Body of pancreas (tissue), 4 donors: Measurements from ENCODE around the gene HSPA1A. TPM values are rescaled to one million over a fixed set of nuclear protein-coding genes. Genes with fewer than 3 reads are reported as not detected.
A peak's percentile ranks its signal among the peaks of the same experiment; 100 is the strongest.

Experiments
- ATAC-seq: fragments of 150-250 bp; one replicate; pipeline ENCODE4 v1.9.1; 2016
- DNase-seq, 4 donors: peaks; one replicate each; pipeline ENCODE4 v3.0.0-alpha.2; 2019
- H3K27ac ChIP-seq, 4 donors: fragments of 200-600 bp; sonication (generic); 1 replicate in 3 of 4; 2 replicates in 1 of 4; pipeline versions ENCODE4 v1.5.1 to v1.6.1; 2016 to 2019; ENCODE audit warnings: mild to moderate bottlenecking in 1 of 4, mixed read lengths in 1 of 4, moderate library complexity in 1 of 4
- H3K27me3 ChIP-seq, 2 donors: fragments of 200-600 bp; sonication (generic); one replicate each; pipeline ENCODE4 v1.6.0; 2016; ENCODE audit warnings: mild to moderate bottlenecking in 1 of 2
- H3K36me3 ChIP-seq, 2 donors: fragments of 200-600 bp; sonication (generic); replicated peaks in 1 of 2; 2 replicates each; pipeline ENCODE4 v1.5.1; 2016; ENCODE audit warnings: low read depth in 2 of 2; ENCODE audit not compliant: insufficient read depth in 1 of 2
- H3K4me1 ChIP-seq: fragments of 200-600 bp; sonication (generic); one replicate; pipeline ENCODE4 v1.6.0; 2016
- H3K4me3 ChIP-seq, 2 donors: fragments of 200-600 bp; sonication (generic); 1 replicate in 1 of 2; 2 replicates in 1 of 2; pipeline ENCODE4 v1.5.1; 2016 to 2019
- H3K9me3 ChIP-seq, 3 donors: fragments of 200-600 bp; sonication (generic); 1 replicate in 2 of 3; 2 replicates in 1 of 3; pipeline ENCODE4 v1.5.1; 2016
- POLR2A ChIP-seq, 3 donors: fragments of 450-650 bp; IDR thresholded peaks; one replicate each; pipeline ENCODE4 v1.6.1; 2016; ENCODE audit warnings: antibody characterized with exemption in 3 of 3, mild to moderate bottlenecking in 2 of 3
- WGBS, 2 donors: methylation state at CpG; one replicate each; pipeline ENCODE4 v1.1.5; 2017; 5-methylcytosine and 5-hydroxymethylcytosine counted together
- intact Hi-C: fragments of 100-400 bp; cut with DNase I; formaldehyde crosslinking; loops from one replicate; pipeline ENCODE4 v1.15.1; 2023
- total RNA-seq, 2 donors: library from RNA; depleted of rRNA; stranded (reverse); fragments of >200 nt; gene quantifications; one replicate each; pipeline ENCODE4 v1.1.0, GENCODE V29; 2016
- TF ChIP-seq, protein P1 (sequence below), 7 experiments: fragments of 450-650 bp in 4 of 7; fragments of 200-600 bp in 3 of 7; sonication (generic) in 3 of 7; IDR thresholded peaks; one replicate each; pipeline ENCODE4 v1.5.1; 2016 to 2019; ENCODE audit warnings: antibody characterized with exemption in 7 of 7

The HSPA1A gene
- total RNA-seq, 2 donors from 2014 or later, result 70.9 to 92.1 TPM

GRCh38 chr6:31794294-31794865 lies 21.0 kb upstream of the HSPA1A start:
- H3K4me1 ChIP-seq, result peaks cover 22% of the 10 kb centered on the region
- TF ChIP-seq POLR2A (IDR thresholded peaks at IDR 0.05), result peak in 1 of 3 donors; percentile 20
- TF ChIP-seq, protein P1, sequence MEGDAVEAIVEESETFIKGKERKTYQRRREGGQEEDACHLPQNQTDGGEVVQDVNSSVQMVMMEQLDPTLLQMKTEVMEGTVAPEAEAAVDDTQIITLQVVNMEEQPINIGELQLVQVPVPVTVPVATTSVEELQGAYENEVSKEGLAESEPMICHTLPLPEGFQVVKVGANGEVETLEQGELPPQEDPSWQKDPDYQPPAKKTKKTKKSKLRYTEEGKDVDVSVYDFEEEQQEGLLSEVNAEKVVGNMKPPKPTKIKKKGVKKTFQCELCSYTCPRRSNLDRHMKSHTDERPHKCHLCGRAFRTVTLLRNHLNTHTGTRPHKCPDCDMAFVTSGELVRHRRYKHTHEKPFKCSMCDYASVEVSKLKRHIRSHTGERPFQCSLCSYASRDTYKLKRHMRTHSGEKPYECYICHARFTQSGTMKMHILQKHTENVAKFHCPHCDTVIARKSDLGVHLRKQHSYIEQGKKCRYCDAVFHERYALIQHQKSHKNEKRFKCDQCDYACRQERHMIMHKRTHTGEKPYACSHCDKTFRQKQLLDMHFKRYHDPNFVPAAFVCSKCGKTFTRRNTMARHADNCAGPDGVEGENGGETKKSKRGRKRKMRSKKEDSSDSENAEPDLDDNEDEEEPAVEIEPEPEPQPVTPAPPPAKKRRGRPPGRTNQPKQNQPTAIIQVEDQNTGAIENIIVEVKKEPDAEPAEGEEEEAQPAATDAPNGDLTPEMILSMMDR (IDR thresholded peaks at IDR 0.05), result no peak
- ATAC-seq (no peak), DNase-seq (no peak)
- peak overlapping the region; percentile 94 to 100 (median 94) for H3K27ac ChIP-seq
- intact Hi-C loops, result no loop called here
- H3K27me3 ChIP-seq, result no peaks in the 10 kb centered on the region
- no peaks in the 10 kb centered on the region for H3K9me3 ChIP-seq
- peaks cover 0 to 3% of the 10 kb centered on the region in 2 donors for H3K36me3 ChIP-seq
- peak overlapping the region; percentile 41 to 78 for H3K4me3 ChIP-seq
- WGBS, 2 donors, result 9 to 11% methylated on average over 6 to 7 of the region's 7 CpGs

DNA sequence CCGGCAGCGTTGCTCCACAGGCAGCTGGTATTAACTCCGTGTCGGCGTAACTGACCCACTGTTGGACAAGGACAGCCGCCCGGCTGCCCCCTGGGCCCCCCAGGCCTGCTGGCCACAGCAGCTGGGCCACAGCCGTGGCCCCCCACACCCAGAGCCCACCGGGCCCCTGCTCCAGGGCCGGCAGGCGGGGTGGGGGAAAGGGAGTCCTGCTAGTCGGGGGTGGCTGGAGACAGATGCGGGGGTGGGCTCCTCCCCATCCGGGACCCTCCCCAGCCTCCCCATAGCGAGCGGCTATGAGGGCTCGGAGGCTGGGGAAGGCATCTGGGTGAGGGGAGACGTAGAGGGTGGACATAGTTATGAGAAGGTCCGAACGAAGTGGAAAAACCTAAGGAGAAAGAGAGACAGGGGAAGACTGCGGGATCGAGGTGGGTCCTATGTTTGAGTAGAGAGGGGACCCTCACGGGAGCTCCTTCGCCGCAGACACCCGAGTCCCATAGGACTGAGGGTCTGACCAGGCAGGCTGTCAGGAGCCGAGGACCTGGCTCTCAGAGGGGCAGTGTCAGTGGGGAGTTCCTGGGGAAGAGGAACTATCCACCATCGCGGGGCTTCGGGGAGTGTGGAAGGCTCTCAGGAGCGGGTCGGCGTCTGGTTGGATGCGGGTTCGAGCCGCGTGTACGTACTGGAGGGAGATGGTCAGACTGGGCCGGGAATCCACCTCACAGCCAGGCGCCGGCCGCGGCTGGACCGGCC lies 20.3 kb upstream of the HSPA1A start:
- Histone ChIP-seq H3K9me3 (no peaks in the 10 kb centered on the region), H3K27me3 (no peaks in the 10 kb centered on the region), H3K36me3 (peaks cover 0 to 3% of the 10 kb centered on the region in 2 donors), H3K4me1 (peaks cover 22% of the 10 kb centered on the region), H3K27ac (peak overlapping the region; percentile 94 to 100 (median 94)), H3K4me3 (peak overlapping the region; percentile 41 to 78)
- peak; percentile 20 for ATAC-seq
- no peak for DNase-seq
- intact Hi-C loops, result no loop called here
- TF ChIP-seq POLR2A (IDR thresholded peaks at IDR 0.05), result no peak
- TF ChIP-seq, protein P1 (IDR thresholded peaks at IDR 0.05), result no peak
- WGBS, 2 donors, result 1% methylated on average over 19 to 44 of the region's 44 CpGs

GRCh38 chr6:31795616-31796298 lies 19.6 kb upstream of the HSPA1A start, which contains the start of gene VARS1:
Gene VARS1, minus strand, starts transcription at chr6:31795752. Its CDS starts 535 bp downstream, at chr6:31795217.
- DNase-seq, result peak; percentile 92 to 93 (median 92)
- Histone ChIP-seq H3K27ac (peak within 1 kb of the TSS; percentile 94 to 100 (median 94)), H3K4me3 (peak within 1 kb of the TSS; percentile 41 to 78), H3K36me3 (peaks cover 0 to 3% of the 10 kb centered on the region in 2 donors), H3K9me3 (no peaks in the 10 kb centered on the region), H3K27me3 (no peaks in the 10 kb centered on the region), H3K4me1 (peaks cover 22% of the 10 kb centered on the region)
- peak; percentile 97 for ATAC-seq
- 0% methylated on average over 8 to 35 of the region's 75 CpGs for WGBS, 2 donors
- TF ChIP-seq, protein P1 (IDR thresholded peaks at IDR 0.05), result peak; percentile 68 to 98 (median 88)
- peak; percentile 38 to 60 (median 49) for TF ChIP-seq POLR2A (IDR thresholded peaks at IDR 0.05)
- intact Hi-C loops, result no loop called here

- Histone ChIP-seq H3K36me3 (no peaks in the 10 kb centered on the region), H3K4me1 (peaks cover 22% of the 10 kb centered on the region), H3K27ac (peak overlapping the region in 1 of 4 donors; percentile 95), H3K4me3 (no peak overlapping the region), H3K9me3 (no peaks in the 10 kb centered on the region), H3K27me3 (no peaks in the 10 kb centered on the region)
- DNase-seq (no peak), ATAC-seq (no peak)
- intact Hi-C loops, result no loop called here
- TF ChIP-seq POLR2A (IDR thresholded peaks at IDR 0.05), result no peak
- TF ChIP-seq, protein P1 (IDR thresholded peaks at IDR 0.05), result no peak
- 86 to 95% methylated on average over 2 of the region's 2 CpGs for WGBS, 2 donors
These were observed 18.4 kb upstream of the HSPA1A start for GRCh38 chr6:31796993-31797385.
